ENCODE results near the gene FUT2.

Gene FUT2

DNA sequence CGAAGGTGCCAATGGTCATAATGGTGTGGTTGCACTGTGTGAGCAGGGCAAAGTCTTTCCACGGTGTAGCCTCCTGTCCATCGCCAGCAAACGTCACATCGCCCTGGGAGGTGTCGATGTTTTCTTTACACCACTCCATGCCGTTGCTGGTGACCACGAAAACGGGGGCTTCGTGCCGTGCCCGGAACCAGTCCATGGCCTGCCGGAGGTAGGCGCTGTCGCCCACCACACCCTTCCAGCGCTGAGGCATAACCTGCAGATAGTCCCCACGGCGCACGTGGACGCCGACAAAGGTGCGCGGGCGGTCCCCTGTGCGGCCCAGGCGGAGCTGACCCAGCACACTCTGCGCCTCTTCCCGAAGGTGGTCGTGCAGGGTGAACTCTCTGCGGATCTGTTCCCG, 54.6 kb downstream of the FUT2 start:
- H3K4me3 ChIP-seq (ENCODE audit: low read length in 2 of 2), result no peak overlapping the region
- no peak overlapping the region for H3K9ac ChIP-seq (ENCODE audit: low read depth in 1 of 2, low read length in 2 of 2)
- H3K27ac ChIP-seq (ENCODE audit: low read depth in 2 of 2, low read length in 2 of 2), result no peak overlapping the region
- H3K9me3 ChIP-seq (ENCODE audit: control insufficient read depth in 2 of 2, low read length in 2 of 2), result no peaks in the 10 kb centered on the region
- peaks cover 8 to 11% of the 10 kb centered on the region in 2 donors for H3K4me1 ChIP-seq (ENCODE audit: control insufficient read depth in 2 of 2, insufficient read depth in 2 of 2, low read length in 2 of 2)
- no peaks in the 10 kb centered on the region for H3K36me3 ChIP-seq (ENCODE audit: control insufficient read depth in 2 of 2, insufficient read depth in 2 of 2, low read length in 2 of 2)
- peaks cover 13 to 16% of the 10 kb centered on the region in 2 donors for H3K27me3 ChIP-seq (ENCODE audit: control insufficient read depth in 2 of 2, insufficient read depth in 2 of 2, low read length in 2 of 2)

DNA sequence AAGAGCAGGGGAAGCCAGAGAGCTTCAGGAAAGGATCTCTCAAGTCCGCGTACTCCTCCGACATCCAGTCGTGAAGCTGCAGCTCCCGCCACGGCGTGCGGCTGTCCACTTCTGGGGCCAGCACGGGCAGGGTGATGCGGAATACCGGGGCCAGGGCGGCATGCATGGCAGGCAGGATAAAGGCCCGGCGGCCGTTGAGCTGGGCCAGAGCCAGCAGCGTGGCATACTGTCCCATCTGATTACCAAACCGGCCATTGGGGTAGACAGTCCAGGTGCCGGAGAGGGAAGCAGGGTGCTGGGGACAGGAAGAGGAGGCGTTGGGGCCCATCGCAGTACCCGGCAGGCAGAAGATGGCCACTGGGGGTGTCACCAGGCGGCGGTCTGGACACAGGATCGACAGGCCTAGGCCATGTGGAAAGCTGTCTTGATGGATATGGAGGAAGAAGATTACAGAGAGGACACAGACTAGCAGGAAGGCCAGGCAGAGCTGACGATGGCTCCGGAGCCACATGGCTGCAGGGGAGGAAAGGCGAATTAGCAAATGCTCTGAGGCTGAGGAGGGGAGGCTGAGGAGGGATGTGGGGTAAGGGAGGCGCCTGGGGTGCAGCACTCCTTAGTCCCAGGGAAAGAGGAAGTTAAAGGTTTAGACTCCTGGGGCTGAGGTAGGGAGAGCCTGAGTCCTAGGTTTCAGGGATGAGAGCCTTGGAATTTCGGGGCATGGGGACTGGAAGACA, 55.2 kb downstream of the FUT2 start:
- no peaks in the 10 kb centered on the region for H3K9me3 ChIP-seq (ENCODE audit: control insufficient read depth in 2 of 2, low read length in 2 of 2)
- peaks cover 9 to 16% of the 10 kb centered on the region in 2 donors for H3K27me3 ChIP-seq (ENCODE audit: control insufficient read depth in 2 of 2, insufficient read depth in 2 of 2, low read length in 2 of 2)
- no peak overlapping the region for H3K4me3 ChIP-seq (ENCODE audit: low read length in 2 of 2)
- no peaks in the 10 kb centered on the region for H3K36me3 ChIP-seq (ENCODE audit: control insufficient read depth in 2 of 2, insufficient read depth in 2 of 2, low read length in 2 of 2)
- H3K4me1 ChIP-seq (ENCODE audit: control insufficient read depth in 2 of 2, insufficient read depth in 2 of 2, low read length in 2 of 2), result peaks cover 8 to 11% of the 10 kb centered on the region in 2 donors
- H3K27ac ChIP-seq (ENCODE audit: low read depth in 2 of 2, low read length in 2 of 2), result no peak overlapping the region
- H3K9ac ChIP-seq (ENCODE audit: low read depth in 1 of 2, low read length in 2 of 2), result no peak overlapping the region

DNA sequence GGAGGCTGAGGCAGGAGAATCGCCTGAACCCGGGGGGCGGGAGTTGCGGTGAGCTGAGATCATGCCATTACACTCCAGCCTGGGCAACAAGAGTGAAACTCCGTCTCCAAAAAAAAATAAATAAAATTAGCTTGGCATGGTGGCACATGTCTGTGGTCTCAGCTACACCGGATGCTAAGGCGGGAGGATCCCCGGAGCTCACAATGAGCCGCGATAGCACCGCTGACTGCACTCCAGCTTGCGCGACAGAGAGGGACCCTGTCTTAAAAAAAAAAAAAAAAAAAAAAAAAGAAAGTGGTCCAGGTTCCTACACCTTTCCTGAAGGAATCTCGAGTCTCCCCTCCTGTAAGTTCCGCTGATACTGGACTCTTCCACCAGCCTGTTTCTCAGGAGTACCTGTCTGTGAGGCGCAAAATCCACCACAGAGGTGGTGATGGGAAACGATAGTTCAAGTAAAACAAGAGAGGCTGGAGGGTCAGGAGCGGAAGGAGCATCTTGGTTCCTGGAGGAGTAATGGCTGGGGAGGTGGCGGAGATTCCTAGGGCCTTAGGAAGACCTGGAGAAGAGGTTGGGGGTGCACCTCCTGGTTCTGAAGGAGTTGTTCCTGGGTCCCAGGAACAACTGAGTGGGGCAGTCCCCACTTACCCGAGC, 56.2 kb downstream of the FUT2 start:
- H3K27me3 ChIP-seq (ENCODE audit: control insufficient read depth in 2 of 2, insufficient read depth in 2 of 2, low read length in 2 of 2), result peaks cover 9 to 12% of the 10 kb centered on the region in 2 donors
- peak overlapping the region in 1 of 2 donors; percentile 43 for H3K9ac ChIP-seq (ENCODE audit: low read depth in 1 of 2, low read length in 2 of 2)
- peak overlapping the region; percentile 43 to 49 for H3K4me3 ChIP-seq (ENCODE audit: low read length in 2 of 2)
- no peak overlapping the region for H3K27ac ChIP-seq (ENCODE audit: low read depth in 2 of 2, low read length in 2 of 2)
- no peaks in the 10 kb centered on the region for H3K9me3 ChIP-seq (ENCODE audit: control insufficient read depth in 2 of 2, low read length in 2 of 2)
- peaks cover 8 to 11% of the 10 kb centered on the region in 2 donors for H3K4me1 ChIP-seq (ENCODE audit: control insufficient read depth in 2 of 2, insufficient read depth in 2 of 2, low read length in 2 of 2)
- no peaks in the 10 kb centered on the region for H3K36me3 ChIP-seq (ENCODE audit: control insufficient read depth in 2 of 2, insufficient read depth in 2 of 2, low read length in 2 of 2)

DNA sequence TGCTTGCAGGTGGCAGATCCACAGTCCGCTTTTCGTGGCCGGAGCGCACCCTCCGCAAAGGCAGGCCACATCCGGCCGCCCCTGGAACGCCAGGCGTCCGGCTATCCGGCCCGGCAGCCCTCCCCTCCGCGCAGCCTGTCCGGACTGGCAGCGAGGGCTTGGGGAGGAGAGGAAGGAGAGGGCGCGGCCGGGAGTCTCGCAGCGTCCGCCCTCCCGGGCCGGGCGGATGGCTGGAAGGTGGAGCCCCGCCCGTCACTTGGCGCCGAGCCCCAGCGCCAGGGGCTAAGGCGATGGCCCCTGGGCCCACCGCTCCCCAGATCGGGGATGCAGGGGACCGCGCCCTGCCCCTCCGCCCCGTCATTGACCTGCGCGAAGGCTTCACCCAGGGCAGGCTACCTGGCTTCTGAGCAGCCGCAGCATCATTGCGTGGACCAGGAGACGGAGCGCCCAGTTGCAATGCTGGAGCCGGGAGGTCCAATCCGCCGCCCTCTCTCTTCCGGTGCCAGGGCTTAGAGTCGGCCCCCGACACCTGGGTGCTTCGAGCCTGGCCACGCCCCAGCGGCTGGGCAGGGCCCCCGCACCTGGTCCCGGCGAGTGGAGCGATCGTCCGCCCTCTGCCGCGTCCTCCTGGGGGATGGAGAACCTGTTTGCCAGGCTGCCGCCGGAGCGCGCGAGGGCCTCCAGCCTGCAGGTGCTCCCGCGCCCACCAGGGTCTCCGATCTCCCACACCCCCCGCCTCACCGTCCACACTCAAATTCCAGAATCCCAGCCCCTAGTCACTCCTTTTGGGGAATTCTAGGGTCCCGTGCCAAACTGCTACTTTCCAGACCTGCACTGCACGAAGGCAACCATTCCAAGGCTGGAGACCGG, 57.0 kb downstream of the FUT2 start, which contains the start of gene FUT1:
Gene FUT1 (minus strand): TSS at position 146 of the 870 bp plus-strand sequence. CDS start 1,360 bp downstream, outside the sequence.
- peak within 1 kb of the TSS in 1 of 2 donors; percentile 43 for H3K9ac ChIP-seq (ENCODE audit: low read depth in 1 of 2, low read length in 2 of 2)
- peaks cover 9 to 12% of the 10 kb centered on the region in 2 donors for H3K27me3 ChIP-seq (ENCODE audit: control insufficient read depth in 2 of 2, insufficient read depth in 2 of 2, low read length in 2 of 2)
- H3K27ac ChIP-seq (ENCODE audit: low read depth in 2 of 2, low read length in 2 of 2), result no peak within 1 kb of the TSS
- H3K4me3 ChIP-seq (ENCODE audit: low read length in 2 of 2), result peak within 1 kb of the TSS; percentile 43 to 49
- H3K4me1 ChIP-seq (ENCODE audit: control insufficient read depth in 2 of 2, insufficient read depth in 2 of 2, low read length in 2 of 2), result peaks cover 8 to 11% of the 10 kb centered on the region in 2 donors
- H3K36me3 ChIP-seq (ENCODE audit: control insufficient read depth in 2 of 2, insufficient read depth in 2 of 2, low read length in 2 of 2), result no peaks in the 10 kb centered on the region
- no peaks in the 10 kb centered on the region for H3K9me3 ChIP-seq (ENCODE audit: control insufficient read depth in 2 of 2, low read length in 2 of 2)

DNA sequence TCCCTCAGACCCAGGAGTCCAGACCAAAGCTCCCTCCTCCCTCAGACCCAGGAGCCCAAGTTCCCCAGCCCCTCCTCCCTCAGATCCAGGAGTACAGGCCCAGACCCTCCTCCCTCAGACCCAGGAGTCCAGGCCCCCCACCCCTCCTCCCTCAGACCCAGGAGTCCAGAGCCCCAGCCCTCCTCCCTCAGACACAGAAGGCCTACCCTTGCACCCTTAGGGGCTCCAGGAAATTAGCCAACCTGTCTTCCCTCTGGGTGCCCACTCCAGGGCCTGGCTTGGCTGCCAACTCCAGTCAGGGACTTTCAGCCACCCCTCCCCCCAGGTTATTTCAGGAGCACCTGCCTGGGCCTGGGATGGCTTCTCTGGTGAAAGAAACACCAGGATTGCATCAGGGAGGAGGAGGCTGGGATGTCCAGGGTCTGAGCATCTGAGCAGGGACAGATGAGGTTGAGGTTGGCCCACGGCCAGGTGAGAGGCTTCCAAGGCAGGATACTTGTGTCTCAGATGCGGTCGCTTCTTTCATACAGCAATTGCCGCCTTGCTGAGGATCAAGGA, 59.4 kb downstream of the FUT2 start, which contains the start of gene FGF21:
Gene FGF21 (plus strand): TSS at position 441 of the 558 bp plus-strand sequence. CDS start 713 bp downstream, outside the sequence.
- H3K27me3 ChIP-seq (ENCODE audit: control insufficient read depth in 2 of 2, insufficient read depth in 2 of 2, low read length in 2 of 2), result peaks cover 9% of the 10 kb centered on the region in 2 donors

More for the DNA sequence above, 59.4 kb downstream of the FUT2 start, which contains the start of gene FGF21:
- H3K4me1 ChIP-seq (ENCODE audit: control insufficient read depth in 2 of 2, insufficient read depth in 2 of 2, low read length in 2 of 2), result peaks cover 8 to 11% of the 10 kb centered on the region in 2 donors
- H3K9ac ChIP-seq (ENCODE audit: low read depth in 1 of 2, low read length in 2 of 2), result no peak within 1 kb of the TSS
- H3K27ac ChIP-seq (ENCODE audit: low read depth in 2 of 2, low read length in 2 of 2), result no peak within 1 kb of the TSS
- no peaks in the 10 kb centered on the region for H3K36me3 ChIP-seq (ENCODE audit: control insufficient read depth in 2 of 2, insufficient read depth in 2 of 2, low read length in 2 of 2)
- H3K4me3 ChIP-seq (ENCODE audit: low read length in 2 of 2), result no peak within 1 kb of the TSS
- no peaks in the 10 kb centered on the region for H3K9me3 ChIP-seq (ENCODE audit: control insufficient read depth in 2 of 2, low read length in 2 of 2)
